HepG2 (cell line): Measurements from ENCODE around the gene CDKN1C. TPM values are rescaled to one million over a fixed set of nuclear protein-coding genes. Genes with fewer than 3 reads are reported as not detected.

Experiments
- DMAP1 ChIP-seq: IDR thresholded peaks from 2 replicates; pipeline ENCODE4 v1.6.1; 2016
- GLI4 ChIP-seq: sonication (generic); formaldehyde crosslinking; IDR thresholded peaks from 2 replicates; pipeline ENCODE4 v1.5.1; 2020; ENCODE audit warnings: missing genetic modification reagents, mild to moderate bottlenecking, moderate library complexity, borderline replicate concordance
- ISL2 ChIP-seq: sonication (generic); formaldehyde crosslinking; IDR thresholded peaks from 2 replicates; pipeline ENCODE4 v1.5.0; 2020; ENCODE audit warnings: missing genetic modification reagents
- MAFG ChIP-seq: sonication (generic); formaldehyde crosslinking; IDR thresholded peaks from 2 replicates; pipeline ENCODE4 v1.5.1; 2020; ENCODE audit warnings: mild to moderate bottlenecking, missing genetic modification reagents
- MXI1 ChIP-seq: IDR thresholded peaks from 3 replicates; pipeline ENCODE4 v1.6.1; 2012; ENCODE audit warnings: low read depth, low read length, inconsistent platforms, borderline replicate concordance
- NRL ChIP-seq: sonication (generic); formaldehyde crosslinking; IDR thresholded peaks from 2 replicates; pipeline ENCODE4 v1.5.0; 2020; ENCODE audit warnings: missing genetic modification reagents, mild to moderate bottlenecking, moderate library complexity, borderline replicate concordance
- PPARG ChIP-seq: conservative IDR thresholded peaks from 2 replicates; pipeline ENCODE4 v1.6.1; 2016; ENCODE audit warnings: missing biosample characterization, missing genetic modification reagents
- RFX3 ChIP-seq: IDR thresholded peaks from 2 replicates; pipeline ENCODE4 v1.6.1; 2016; ENCODE audit warnings: missing biosample characterization, missing genetic modification reagents
- SIN3B ChIP-seq: fragments of 150-350 bp; IDR thresholded peaks from 2 replicates; pipeline ENCODE4 v1.6.1; 2014; ENCODE audit warnings: low read length
- SNAI1 ChIP-seq: sonication (generic); formaldehyde crosslinking; IDR thresholded peaks from 2 replicates; pipeline ENCODE4 v1.5.0; 2020; ENCODE audit warnings: mild to moderate bottlenecking, missing genetic modification reagents, borderline replicate concordance
- SRSF4 ChIP-seq: fragments of 200-400 bp; formaldehyde crosslinking; IDR thresholded peaks from one replicate; pipeline ENCODE4 v1.6.1; 2018; ENCODE audit warnings: mild to moderate bottlenecking, low read depth, low read length, moderate library complexity; ENCODE audit not compliant: poor library complexity, severe bottlenecking
- SYNCRIP ChIP-seq: fragments of 200-400 bp; formaldehyde crosslinking; IDR thresholded peaks from 2 replicates; pipeline ENCODE4 v1.6.1; 2018; ENCODE audit warnings: mild to moderate bottlenecking, low read depth, low read length; ENCODE audit not compliant: insufficient read depth
- TCF7L2 ChIP-seq: IDR thresholded peaks from 2 replicates; pipeline ENCODE4 v1.6.1; 2011; ENCODE audit warnings: mild to moderate bottlenecking, low read depth, low read length, moderate library complexity
- TIGD3 ChIP-seq: sonication (generic); formaldehyde crosslinking; IDR thresholded peaks from 2 replicates; pipeline ENCODE4 v1.5.1; 2020; ENCODE audit warnings: mild to moderate bottlenecking, missing genetic modification reagents, borderline replicate concordance
- YEATS4 ChIP-seq: sonication (generic); formaldehyde crosslinking; IDR thresholded peaks from 2 replicates; pipeline ENCODE4 v1.4.0; 2020; ENCODE audit warnings: missing genetic modification reagents, borderline replicate concordance
- ZNF331 ChIP-seq: sonication (generic); formaldehyde crosslinking; IDR thresholded peaks from 2 replicates; pipeline ENCODE4 v1.4.0; 2020; ENCODE audit warnings: missing genetic modification reagents
- ZNF496 ChIP-seq: sonication (generic); formaldehyde crosslinking; IDR thresholded peaks from 2 replicates; pipeline ENCODE4 v1.8.1; 2023; ENCODE audit warnings: mild to moderate bottlenecking, moderate library complexity, missing genetic modification reagents; ENCODE audit not compliant: insufficient replicate concordance
- ZNF644 ChIP-seq: IDR thresholded peaks from 2 replicates; pipeline ENCODE4 v1.6.1; 2016; ENCODE audit warnings: low read depth
- ZNF652 ChIP-seq: IDR thresholded peaks from 2 replicates; pipeline ENCODE4 v1.6.1; 2016; ENCODE audit warnings: low read depth, borderline replicate concordance
- ZNF670 ChIP-seq: sonication (generic); formaldehyde crosslinking; IDR thresholded peaks from 2 replicates; pipeline ENCODE4 v1.8.0; 2022; ENCODE audit warnings: mild to moderate bottlenecking, missing genetic modification reagents, borderline replicate concordance
- ZNF672 ChIP-seq: sonication (generic); formaldehyde crosslinking; IDR thresholded peaks from 2 replicates; pipeline ENCODE4 v1.8.1; 2022; ENCODE audit warnings: missing genetic modification reagents
- ZNF772 ChIP-seq: sonication (generic); formaldehyde crosslinking; IDR thresholded peaks from 2 replicates; pipeline ENCODE4 v1.5.0; 2020; ENCODE audit warnings: mild to moderate bottlenecking, missing genetic modification reagents
- ZNF790 ChIP-seq: sonication (generic); formaldehyde crosslinking; IDR thresholded peaks from 2 replicates; pipeline ENCODE4 v1.8.0; 2022; ENCODE audit warnings: missing genetic modification reagents, mild to moderate bottlenecking, borderline replicate concordance
- ZNF792 ChIP-seq: IDR thresholded peaks from 2 replicates; pipeline ENCODE4 v1.6.1; 2016
- polyA plus RNA-seq, 8 experiments: library from polyadenylated mRNA; depleted of rRNA in 3 of 8; stranded (reverse) in 7 of 8; unstranded in 1 of 8; fragments of >200 nt; fragmentation: Illumina TruSeq in 4 of 8; extraction: Trizol in 4 of 8; gene quantifications; 2 replicates each; pipeline versions ENCODE4 v1.2.1 to v1.2.3, GENCODE V29; 2011 to 2016; ENCODE audit warnings: low read depth in 4 of 8, missing spikeins in 1 of 8, mixed read lengths in 1 of 8; ENCODE audit not compliant: insufficient read depth in 1 of 8
- total RNA-seq, 5 experiments: library from RNA; depleted of rRNA; stranded (reverse); fragments of >200 nt; fragmentation: Illumina TruSeq; extraction: Trizol; gene quantifications; 2 replicates each; pipeline ENCODE4 v1.2.3, GENCODE V29; 2016; ENCODE audit warnings: low read depth in 1 of 5
- TF ChIP-seq, protein P1 (sequence below): sonication (generic); formaldehyde crosslinking; IDR thresholded peaks from 2 replicates; pipeline ENCODE4 v1.4.0; 2020; ENCODE audit warnings: missing genetic modification reagents, mild to moderate bottlenecking, borderline replicate concordance
- TF ChIP-seq, protein P2 (sequence below): sonication (generic); formaldehyde crosslinking; IDR thresholded peaks from 2 replicates; pipeline ENCODE4 v1.8.1; 2023; ENCODE audit warnings: missing genetic modification reagents, mild to moderate bottlenecking, borderline replicate concordance

Gene CDKN1C
- total and polyA plus RNA-seq, 2 of the 13 experiments (the other 11 are each of a cell fraction or from before 2014, with no cell fraction given): not detected

DNA sequence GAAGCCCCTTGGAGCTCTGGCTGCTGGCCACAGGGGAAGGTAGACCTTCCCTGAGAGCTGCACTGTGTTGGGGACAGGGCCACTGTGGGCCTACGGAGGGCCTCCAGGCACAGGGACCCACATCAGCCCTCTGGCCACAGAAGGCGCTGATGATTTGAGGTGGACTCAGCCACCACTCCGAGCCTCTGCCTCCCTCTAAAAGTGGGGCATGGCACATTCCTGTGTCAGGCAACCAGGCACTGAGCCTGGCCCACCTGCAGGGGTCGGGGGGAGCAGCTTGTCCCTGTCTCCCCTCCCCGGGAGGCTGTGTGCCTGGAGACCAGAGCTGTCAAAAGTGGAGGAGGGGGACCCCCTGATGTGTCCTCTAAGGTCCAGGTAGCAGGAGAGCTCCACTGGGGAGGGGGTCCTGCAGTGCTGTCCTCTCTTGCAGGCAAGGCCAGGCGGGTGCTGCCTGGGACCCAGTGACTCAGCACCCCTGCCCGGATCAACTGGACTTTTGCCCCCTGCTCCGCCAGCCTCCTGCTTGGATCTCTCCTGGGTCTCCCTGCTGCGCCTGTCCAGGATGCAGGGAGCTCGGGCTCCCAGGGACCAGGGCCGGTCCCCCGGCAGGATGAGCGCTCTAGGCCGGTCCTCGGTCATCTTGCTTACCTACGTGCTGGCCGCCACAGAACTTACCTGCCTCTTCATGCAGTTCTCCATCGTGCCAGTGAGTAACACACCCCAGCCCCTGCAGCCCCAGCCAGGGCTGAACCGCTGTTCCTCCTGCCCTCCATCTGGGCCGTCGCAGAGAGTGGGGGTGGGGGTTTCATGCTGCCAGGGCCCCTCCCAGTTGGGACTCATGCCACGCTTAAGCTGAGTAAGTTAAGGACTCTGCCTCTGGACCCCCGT, 17.5 kb upstream of the CDKN1C start (continued):
- no peak for TF ChIP-seq ZNF790 (CRISPR knock-in tag)
- no peak for TF ChIP-seq ISL2 (CRISPR knock-in tag)
- no peak for TF ChIP-seq RFX3 (CRISPR knock-in tag)
- no peak for TF ChIP-seq SNAI1
- no peak for TF ChIP-seq YEATS4 (CRISPR knock-in tag)
- peak; percentile 64; the same call in 1 of the 3 replicates for TF ChIP-seq MXI1
- TF ChIP-seq ZNF652 (CRISPR knock-in tag): no peak
- TF ChIP-seq ZNF792 (CRISPR knock-in tag): 0 out of 2 replicates have a peak, but pooled peaks have one; percentile 42
- peak; percentile 71 for TF ChIP-seq MAFG (CRISPR knock-in tag)
- peak; percentile 19; the same call in 1 of the 2 replicates for TF ChIP-seq ZNF331
- TF ChIP-seq NRL (CRISPR knock-in tag): peak; percentile 34
- TF ChIP-seq SIN3B: no peak
- TF ChIP-seq ZNF670 (CRISPR knock-in tag): no peak
- no peak for TF ChIP-seq ZNF644 (CRISPR knock-in tag)
- peak; percentile 71 for TF ChIP-seq ZNF772
- TF ChIP-seq SYNCRIP: no peak
- TF ChIP-seq ZNF672 (CRISPR knock-in tag): no peak
- no peak for TF ChIP-seq TCF7L2
- TF ChIP-seq GLI4: peak; percentile 56; the same call in 1 of the 2 replicates
- TF ChIP-seq PPARG (CRISPR knock-in tag): no peak
- TF ChIP-seq, protein P1, sequence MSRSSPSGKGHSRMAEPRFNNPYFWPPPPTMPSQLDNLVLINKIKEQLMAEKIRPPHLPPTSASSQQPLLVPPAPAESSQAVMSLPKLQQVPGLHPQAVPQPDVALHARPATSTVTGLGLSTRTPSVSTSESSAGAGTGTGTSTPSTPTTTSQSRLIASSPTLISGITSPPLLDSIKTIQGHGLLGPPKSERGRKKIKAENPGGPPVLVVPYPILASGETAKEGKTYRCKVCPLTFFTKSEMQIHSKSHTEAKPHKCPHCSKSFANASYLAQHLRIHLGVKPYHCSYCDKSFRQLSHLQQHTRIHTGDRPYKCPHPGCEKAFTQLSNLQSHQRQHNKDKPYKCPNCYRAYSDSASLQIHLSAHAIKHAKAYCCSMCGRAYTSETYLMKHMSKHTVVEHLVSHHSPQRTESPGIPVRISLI (CRISPR knock-in tag): no peak
- no peak for TF ChIP-seq TIGD3
- no peak for TF ChIP-seq ZNF496
- TF ChIP-seq, protein P2, sequence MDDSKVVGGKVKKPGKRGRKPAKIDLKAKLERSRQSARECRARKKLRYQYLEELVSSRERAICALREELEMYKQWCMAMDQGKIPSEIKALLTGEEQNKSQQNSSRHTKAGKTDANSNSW (CRISPR knock-in tag): no peak
- peak; percentile 45; the same call in 1 of the 2 replicates for TF ChIP-seq DMAP1 (CRISPR knock-in tag)
- TF ChIP-seq SRSF4: no peak
